ELF-1 (cell line): ENCODE results near the gene ZDHHC14.
A peak's percentile ranks its signal among the peaks of the same experiment; 100 is the strongest.
"Not testable (repeated sequence)": the region's sequence is repeated elsewhere in the genome, so short reads cannot be mapped to it uniquely, and the experiment has no call there.

Source experiments
- DNase-seq: peaks from one replicate; pipeline ENCODE4 v3.0.0-alpha.2; 2016; ENCODE audit warnings: low read depth, low spot score

The ZDHHC14 gene

DNA sequence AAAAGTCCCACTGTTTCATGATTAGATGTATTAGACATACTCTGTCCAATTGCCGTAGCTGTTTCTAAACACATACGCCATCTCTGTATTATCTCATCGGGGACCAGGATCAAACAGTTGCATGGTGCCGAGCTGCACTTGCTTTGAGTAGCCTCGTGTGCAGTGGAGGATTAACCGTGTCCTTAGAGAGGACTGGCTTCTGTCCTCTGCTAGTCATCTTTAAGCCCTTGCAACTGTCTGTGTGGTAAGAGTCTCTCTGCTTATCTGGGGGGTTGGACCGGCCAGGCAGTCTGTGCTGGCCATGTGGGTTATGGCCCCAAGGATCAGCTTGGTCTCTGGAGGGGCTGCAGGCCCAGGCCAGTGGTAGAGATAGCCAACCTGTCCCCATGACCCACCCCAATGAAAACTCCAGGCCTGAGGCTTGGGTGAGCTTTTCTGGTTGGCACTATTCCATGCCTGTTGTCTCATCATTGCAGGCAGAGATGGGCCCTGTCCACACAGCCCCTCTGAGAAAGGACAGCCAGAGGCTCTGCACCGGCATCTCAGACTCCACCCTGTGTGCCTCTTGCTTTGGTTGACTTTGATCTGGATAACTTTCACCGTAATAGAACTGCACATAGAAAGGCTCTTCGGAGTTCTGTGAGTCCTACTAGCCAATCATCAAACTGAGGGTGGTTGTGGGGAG lies 304.7 kb downstream of the ZDHHC14 start:
- peak; percentile 32 for DNase-seq

DNA sequence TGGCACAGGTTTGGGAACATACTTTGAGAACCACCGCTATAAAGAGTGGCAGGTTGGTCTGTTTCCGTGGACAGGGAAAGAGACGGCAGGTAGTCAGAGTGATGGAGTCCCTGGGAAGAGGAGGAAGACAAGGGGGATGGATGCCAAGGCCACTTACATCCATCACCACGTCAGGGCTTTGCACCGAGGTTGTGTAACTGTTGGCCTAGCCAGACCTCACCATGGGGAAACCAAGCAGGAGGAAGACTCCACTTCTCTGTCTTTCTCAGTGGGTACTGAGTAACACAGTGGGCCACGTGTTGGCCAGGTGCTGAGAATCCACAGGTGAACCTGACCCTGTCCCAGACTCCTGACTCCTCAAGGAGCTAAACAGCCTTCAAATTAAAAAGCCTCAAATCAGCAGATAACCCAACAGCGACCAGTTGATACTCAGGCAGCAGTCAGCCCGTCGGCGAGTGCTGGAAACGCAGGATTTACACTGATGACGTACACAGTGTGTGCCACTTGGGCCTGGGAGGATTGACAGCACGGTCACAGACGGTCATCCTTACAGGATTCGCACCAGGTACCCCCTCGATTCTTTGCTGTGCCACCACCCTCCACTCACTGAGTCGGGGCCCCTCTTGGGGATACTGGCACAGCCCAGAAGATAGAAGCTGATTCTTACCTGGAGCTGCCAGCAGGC lies 307.4 kb downstream of the ZDHHC14 start:
- no peak for DNase-seq

DNA sequence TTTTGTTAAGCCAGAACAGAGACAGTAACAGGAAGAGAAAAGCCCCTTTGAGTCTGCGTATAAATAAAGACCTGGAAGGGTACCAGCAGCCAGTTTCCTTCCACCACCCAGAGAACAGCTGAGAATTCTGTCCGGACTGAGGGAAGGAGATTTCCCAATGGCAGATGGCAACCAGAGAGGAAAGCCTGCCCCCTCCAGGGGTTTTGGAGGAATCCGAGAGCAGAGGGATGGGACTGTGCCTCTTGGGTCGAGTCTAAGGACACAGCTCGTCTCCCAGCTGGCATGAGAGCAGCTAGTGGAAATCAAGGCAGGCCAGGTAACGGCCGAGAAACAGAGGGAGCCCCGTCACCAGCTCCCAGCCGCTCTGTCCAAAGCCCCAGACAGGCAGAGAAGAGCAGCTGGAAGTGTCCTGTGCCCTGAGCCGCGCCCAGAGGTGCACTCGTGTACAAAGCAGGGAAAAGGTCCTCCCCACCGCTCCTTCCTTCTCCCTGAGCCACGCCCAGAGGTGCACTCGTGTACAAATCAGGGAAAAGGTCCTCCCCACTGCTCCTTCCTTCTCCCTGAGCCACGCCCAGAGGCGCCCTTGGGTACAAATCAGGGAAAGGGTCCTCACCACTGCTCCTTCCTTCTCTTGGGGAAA lies 308.1 kb downstream of the ZDHHC14 start:
- DNase-seq: no peak

DNA sequence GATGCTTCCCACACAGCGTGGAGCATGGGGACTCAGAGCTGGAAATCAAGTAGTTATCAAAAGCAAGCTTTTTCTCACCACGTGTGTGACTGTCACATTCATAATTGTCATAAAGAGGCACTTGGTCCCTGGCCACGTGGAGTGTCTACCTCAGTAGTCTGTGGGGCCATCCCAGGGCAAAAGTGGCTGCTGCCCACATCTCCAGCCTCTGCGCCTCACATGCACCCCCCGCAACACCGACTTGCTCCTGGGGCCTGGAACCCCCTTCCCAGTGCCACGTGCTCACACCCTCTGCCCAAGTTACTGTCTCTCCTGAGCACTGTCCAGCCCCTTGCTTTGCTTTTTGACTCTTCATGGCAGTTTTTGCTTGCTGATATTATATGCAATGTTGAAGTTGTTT lies 308.9 kb downstream of the ZDHHC14 start:
- DNase-seq: no peak

GRCh38 chr6:157690441-157691210 lies 309.6 kb downstream of the ZDHHC14 start:
- no peak for DNase-seq

DNA sequence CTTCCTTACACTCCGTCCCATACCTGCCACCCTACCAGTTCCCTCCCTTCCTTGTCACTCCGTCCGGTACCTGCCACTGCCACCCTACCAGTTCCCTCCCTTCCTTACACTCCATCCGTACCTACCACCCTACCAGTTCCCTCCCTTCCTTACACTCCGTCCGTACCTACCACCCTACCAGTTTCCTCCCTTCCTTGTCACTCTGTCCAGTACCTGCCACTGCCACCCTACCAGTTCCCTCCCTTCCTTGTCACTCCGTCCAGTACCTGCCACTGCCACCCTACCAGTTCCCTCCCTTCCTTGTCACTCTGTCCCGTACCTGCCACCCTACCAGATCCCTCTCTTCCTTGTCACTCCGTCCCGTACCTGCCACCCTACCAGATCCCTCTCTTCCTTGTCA lies 310.6 kb downstream of the ZDHHC14 start:
- DNase-seq: not testable (repeated sequence)

- no peak for DNase-seq
These were observed 312.9 kb downstream of the ZDHHC14 start for GRCh38 chr6:157693867-157694266.

- DNase-seq: no peak
These were observed 314.5 kb downstream of the ZDHHC14 start for GRCh38 chr6:157695301-157696040.

- peak; percentile 96 for DNase-seq
These were observed 319.0 kb downstream of the ZDHHC14 start for GRCh38 chr6:157699777-157700636.

DNA sequence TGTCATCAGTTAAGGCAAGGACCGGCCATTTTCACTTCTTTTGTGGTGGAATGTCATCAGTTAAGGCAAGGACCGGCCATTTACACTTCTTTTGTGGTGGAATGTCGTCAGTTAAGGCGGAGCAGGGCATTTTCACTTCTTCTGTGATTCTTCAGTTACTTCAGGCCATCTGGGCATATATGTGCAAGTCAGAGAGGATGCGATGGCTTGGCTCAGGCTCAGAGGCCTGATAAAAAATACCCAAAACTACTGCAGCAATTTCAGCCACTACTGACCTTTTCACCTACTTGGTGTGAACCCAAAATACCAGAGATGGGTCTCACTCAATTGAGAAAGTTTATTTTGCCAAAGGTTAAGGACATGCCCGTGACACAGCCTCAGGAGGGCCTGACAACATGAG lies 325.4 kb downstream of the ZDHHC14 start:
- not testable (repeated sequence) for DNase-seq

- no peak for DNase-seq
These were observed 325.9 kb downstream of the ZDHHC14 start for GRCh38 chr6:157706883-157707282.

DNA sequence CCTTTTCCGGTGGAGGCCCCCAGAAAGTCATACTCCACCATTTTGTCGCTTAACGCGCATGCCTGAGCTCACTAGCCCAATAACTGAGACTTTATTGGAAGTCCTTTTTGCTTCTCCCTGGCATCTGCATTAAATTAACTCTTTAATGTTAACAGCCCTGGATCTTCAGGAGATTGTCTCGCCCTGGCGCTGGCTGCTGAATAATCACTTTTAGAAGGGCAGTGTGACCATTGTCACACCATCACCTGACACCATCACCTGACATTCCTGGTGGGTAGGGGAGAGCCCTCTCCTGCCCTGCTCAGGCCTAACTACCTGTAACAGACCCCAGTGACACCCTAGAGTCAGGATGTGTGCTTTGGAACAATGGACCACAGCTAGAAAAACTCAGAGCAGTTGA lies 326.6 kb downstream of the ZDHHC14 start:
- DNase-seq: no peak

DNA sequence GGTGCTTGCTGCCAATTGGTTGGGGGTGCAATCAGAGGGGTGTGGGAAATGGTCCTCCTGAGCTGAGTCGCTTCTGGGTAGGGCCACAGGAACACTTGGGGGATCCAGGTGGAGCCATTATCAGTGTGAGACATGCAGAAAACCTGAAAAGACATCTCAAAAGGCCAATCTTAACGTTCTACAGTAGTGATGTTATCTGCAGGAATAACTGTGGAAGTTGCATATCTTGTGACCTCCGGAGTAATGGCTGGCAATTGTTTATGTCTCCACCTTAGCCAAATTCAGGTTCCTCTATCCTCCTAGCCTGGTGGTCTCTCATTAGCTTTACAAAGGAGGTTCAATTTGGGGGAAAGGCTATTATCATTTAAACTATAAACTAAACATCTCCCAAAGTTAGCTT lies 327.2 kb downstream of the ZDHHC14 start:
- no peak for DNase-seq

DNA sequence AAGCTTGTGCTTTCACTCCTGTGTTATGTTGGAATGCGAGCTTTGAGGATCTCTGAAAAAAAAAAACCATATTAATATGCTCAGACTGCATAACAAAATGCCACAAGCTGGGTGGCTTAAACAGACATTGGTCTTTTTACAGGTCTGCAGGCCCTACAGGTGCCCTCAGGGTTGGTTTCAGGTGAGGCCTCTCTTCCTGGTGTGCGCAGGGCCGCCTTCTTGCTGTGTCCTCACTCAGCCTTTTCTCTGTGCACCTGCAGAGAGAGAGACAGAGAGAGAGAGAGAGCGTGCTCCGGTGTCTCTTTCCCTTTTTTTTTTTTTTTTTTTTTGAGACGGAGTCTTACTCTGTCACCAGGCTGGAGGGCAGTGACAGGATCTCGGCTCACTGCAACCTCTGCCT lies 327.9 kb downstream of the ZDHHC14 start:
- peak; percentile 27 for DNase-seq

GRCh38 chr6:157709555-157709954 lies 328.6 kb downstream of the ZDHHC14 start:
- DNase-seq: no peak

- no peak for DNase-seq
These were observed 329.6 kb downstream of the ZDHHC14 start for GRCh38 chr6:157710604-157711003.

DNA sequence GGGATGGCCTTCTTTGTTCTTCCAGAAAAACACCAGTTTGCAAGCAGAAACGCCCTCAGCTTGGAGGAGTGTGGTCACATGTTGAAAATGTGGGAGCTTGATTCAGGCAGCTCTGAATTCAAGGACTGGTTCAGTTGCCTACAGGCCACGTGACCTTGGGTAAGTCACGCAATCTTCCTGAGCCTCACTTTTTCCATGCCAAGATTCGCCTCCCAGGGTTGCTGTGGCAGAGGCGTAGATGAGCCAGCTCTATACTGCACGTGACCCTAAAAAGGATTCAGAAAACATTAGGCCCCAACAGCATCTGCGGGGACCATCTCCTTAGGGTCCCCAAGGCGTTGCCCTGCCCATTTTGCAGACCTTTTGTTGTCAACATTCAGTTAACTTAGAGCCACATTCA lies 330.1 kb downstream of the ZDHHC14 start:
- DNase-seq: peak; percentile 12

DNA sequence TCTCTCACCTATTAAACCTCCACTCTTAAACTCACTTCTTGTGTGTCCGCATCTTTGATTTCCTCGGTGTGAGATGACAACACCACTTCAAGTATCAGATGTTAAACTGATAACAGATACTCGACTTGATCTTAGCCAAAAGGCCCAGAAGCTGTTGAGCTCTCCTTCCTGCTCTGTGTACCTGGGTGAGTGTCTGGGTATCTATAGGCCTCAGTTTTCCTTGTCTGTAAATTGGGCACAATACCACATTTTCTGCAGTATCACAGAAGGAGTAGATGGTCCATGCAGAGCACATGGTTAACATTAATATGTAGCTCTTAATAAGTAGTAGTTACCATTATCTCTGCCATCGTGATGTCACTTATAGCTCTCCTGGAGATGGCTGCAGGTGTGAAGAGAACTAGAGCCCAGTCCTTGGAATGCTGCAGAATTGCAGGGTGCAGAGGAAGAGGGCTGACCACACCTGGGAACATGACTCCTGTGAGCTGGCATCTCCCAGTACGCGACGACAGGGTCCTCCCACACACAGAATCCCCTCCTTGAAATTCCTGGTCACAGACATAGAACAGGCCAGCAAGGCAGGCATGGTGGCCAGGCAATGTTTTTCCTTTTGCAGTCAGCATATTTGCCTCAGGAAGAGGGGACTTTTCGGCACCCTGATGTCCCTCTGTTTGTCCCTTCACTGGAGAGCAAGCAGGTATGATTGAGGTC lies 331.8 kb downstream of the ZDHHC14 start:
- no peak for DNase-seq

GRCh38 chr6:157713451-157714152 lies 332.6 kb downstream of the ZDHHC14 start:
- no peak for DNase-seq
